Measurements from ENCODE around the gene ACER1.

Gene ACER1

GRCh38 chr19:6259312-6259861 lies 74.0 kb downstream of the ACER1 start:
- in situ Hi-C loops (cut with HindIII; ENCODE audit: low sequenced_read_pairs), result no loop called here
- TF ChIP-seq CTCF (IDR thresholded peaks at IDR 0.05; ENCODE audit: low read depth, low read length, missing control alignments), result no peak

GRCh38 chr19:6258812-6259311 lies 74.5 kb downstream of the ACER1 start:
- no peak for TF ChIP-seq CTCF (IDR thresholded peaks at IDR 0.05; ENCODE audit: low read depth, low read length, missing control alignments)
- no peak overlapping the region for H3K4me3 ChIP-seq (ENCODE audit: low read depth, low read length)
- no peak for DNase-seq (ENCODE audit: low read depth)
- in situ Hi-C loops (cut with HindIII; ENCODE audit: low sequenced_read_pairs), result no loop called here

More at GRCh38 chr19:6259312-6259861, 74.0 kb downstream of the ACER1 start:
- no peak for DNase-seq (ENCODE audit: low read depth)
- H3K4me3 ChIP-seq (ENCODE audit: low read depth, low read length), result no peak overlapping the region

Data from astrocyte of the cerebellum (primary cell).